Measurements from ENCODE around the gene ARHGAP32. TPM values are rescaled to one million over a fixed set of nuclear protein-coding genes. Genes with fewer than 3 reads are reported as not detected.
"Not testable (repeated sequence)": the region's sequence is repeated elsewhere in the genome, so short reads cannot be mapped to it uniquely, and the experiment has no call there.

ARHGAP32 gene
- total RNA-seq, 1 experiment from 2014 or later: 27.8 TPM

GRCh38 chr11:128999165-128999564 lies 193.0 kb downstream of the ARHGAP32 start:
- H3K9me2 ChIP-seq (ENCODE audit: insufficient read depth); H3K4me2 ChIP-seq (ENCODE audit: low read length); H3K27ac ChIP-seq (ENCODE audit: low read depth, low read length); H3K79me2 ChIP-seq (ENCODE audit: insufficient read depth, low read length); intact Hi-C loops (cut with micrococcal nuclease); H3K27me3 ChIP-seq (ENCODE audit: insufficient read depth, low read length); H3K4me3 ChIP-seq (replicated peaks in 1 of 2; ENCODE audit: low read depth in 1 of 2, low read length in 2 of 2); H3K4me1 ChIP-seq (ENCODE audit: control insufficient read depth in 1 of 2, insufficient read depth in 2 of 2, low read length in 2 of 2); H3K9ac ChIP-seq (ENCODE audit: low read length); CTCF ChIA-PET; H3K36me3 ChIP-seq (ENCODE audit: control insufficient read depth in 1 of 2, insufficient read depth in 2 of 2, low read length in 2 of 2); H4K20me1 ChIP-seq (ENCODE audit: insufficient read depth); POLR2A ChIA-PET; RAD21 ChIA-PET (ENCODE audit: low non-redundant PET in 1 of 2, low total read pairs in 2 of 2, uncharacterized antibody in 2 of 2, unreplicated experiment in 2 of 2); BruUV-seq (replicated peaks); DNase-seq (ENCODE audit: low read depth, low spot score); H2AFZ ChIP-seq (ENCODE audit: low read depth, low read length, poor library complexity, severe bottlenecking); H3K9me3 ChIP-seq (ENCODE audit: control insufficient read depth in 1 of 2, insufficient read depth in 1 of 2, low read depth in 1 of 2, low read length in 2 of 2); ATAC-seq: not testable (repeated sequence)
- 0 out of 2 replicates have a peak, but pooled peaks have one; percentile 27 for TF ChIP-seq CBX3 (IDR thresholded peaks at IDR 0.05; ENCODE audit: low read depth)

GRCh38 chr11:128988242-128988970 lies 203.7 kb downstream of the ARHGAP32 start:
- CTCF ChIA-PET: no interaction called here
- ATAC-seq (no peak), DNase-seq (ENCODE audit: low read depth, low spot score) (no peak)
- no peak overlapping the region for H2AFZ ChIP-seq (ENCODE audit: low read depth, low read length, poor library complexity, severe bottlenecking)
- no peaks in the 10 kb centered on the region for H4K20me1 ChIP-seq (ENCODE audit: insufficient read depth)
- H3K4me3 ChIP-seq (replicated peaks in 1 of 2; ENCODE audit: low read depth in 1 of 2, low read length in 2 of 2): no peak overlapping the region
- no peaks in the 10 kb centered on the region for H3K4me1 ChIP-seq (ENCODE audit: control insufficient read depth in 1 of 2, insufficient read depth in 2 of 2, low read length in 2 of 2)
- no peak overlapping the region for H3K9ac ChIP-seq (ENCODE audit: low read length)
- H3K27ac ChIP-seq (ENCODE audit: low read depth, low read length): no peak overlapping the region
- 0 out of 4 replicates have a peak, but pooled peaks cover 0 to 2% of the 10 kb centered on the region in 2 experiments for H3K36me3 ChIP-seq (ENCODE audit: control insufficient read depth in 1 of 2, insufficient read depth in 2 of 2, low read length in 2 of 2)
- RAD21 ChIA-PET (ENCODE audit: low non-redundant PET in 1 of 2, low total read pairs in 2 of 2, uncharacterized antibody in 2 of 2, unreplicated experiment in 2 of 2): no interaction called here
- TF ChIP-seq CBX3 (IDR thresholded peaks at IDR 0.05; ENCODE audit: low read depth): no peak
- TF ChIP-seq REST (IDR thresholded peaks at IDR 0.05; ENCODE audit: low read depth): no peak
- TF ChIP-seq SRF (IDR thresholded peaks at IDR 0.05; ENCODE audit: low read depth): no peak
- TF ChIP-seq ATF3 (IDR thresholded peaks at IDR 0.05): no peak
- no peak for TF ChIP-seq SP1 (IDR thresholded peaks at IDR 0.05; ENCODE audit: low read depth)
- no peak for TF ChIP-seq ZFX (IDR thresholded peaks at IDR 0.05)
- TF ChIP-seq ZNF274 (IDR thresholded peaks at IDR 0.05; ENCODE audit: low read depth, low read length): no peak
- no peak for TF ChIP-seq POLR2A (IDR thresholded peaks at IDR 0.05; ENCODE audit: borderline replicate concordance, extremely low read depth, insufficient read depth, insufficient read length)
- intact Hi-C loops (cut with micrococcal nuclease): loop anchor here (10.0 kb wide), 1 partner anchor 346 kb away; no protein-coding TSS in a partner anchor
- no peaks in the 10 kb centered on the region for H3K9me3 ChIP-seq (ENCODE audit: control insufficient read depth in 1 of 2, insufficient read depth in 1 of 2, low read depth in 1 of 2, low read length in 2 of 2)
- BruUV-seq (replicated peaks): no TSS peak
- no peak overlapping the region for H3K4me2 ChIP-seq (ENCODE audit: low read length)
- H3K9me2 ChIP-seq (ENCODE audit: insufficient read depth): no peaks in the 10 kb centered on the region
- no peaks in the 10 kb centered on the region for H3K79me2 ChIP-seq (ENCODE audit: insufficient read depth, low read length)
- no peaks in the 10 kb centered on the region for H3K27me3 ChIP-seq (ENCODE audit: insufficient read depth, low read length)
- POLR2A ChIA-PET: no interaction called here
